Activated T-helper 1 cell treated with anti-CD3 and anti-CD28 coated beads, Interleukin-12 subunit alpha, Interleukin-12 subunit beta, Interleukin-2, Interleukin-4 antibody, amounts not matched to agents 30 ng/mL and 10 ng/mL and 1 ng/mL, durations not matched to agents 14 hours and 24 hours and 36 hours (primary cell): Measurements from ENCODE around the gene LRMDA. TPM values are rescaled to one million over a fixed set of nuclear protein-coding genes. Genes with fewer than 3 reads are reported as not detected.

ENCODE experiments used
- DNase-seq: peaks from one replicate; pipeline ENCODE4 v3.0.0; 2021; ENCODE audit warnings: low spot score
- H3K27ac Mint-ChIP-seq: one replicate; pipeline ENCODE4 v1.8.0; 2021; ENCODE audit warnings: mild to moderate bottlenecking, mixed read lengths
- H3K27me3 Mint-ChIP-seq: one replicate; pipeline ENCODE4 v1.8.0; 2022; ENCODE audit warnings: mild to moderate bottlenecking, moderate library complexity, mixed read lengths; ENCODE audit not compliant: insufficient read depth
- H3K36me3 Mint-ChIP-seq: one replicate; pipeline ENCODE4 v1.8.0; 2021; ENCODE audit warnings: low read depth, mixed read lengths
- H3K4me1 Mint-ChIP-seq: one replicate; pipeline ENCODE4 v1.8.0; 2021; ENCODE audit warnings: low read depth, mixed read lengths
- H3K4me3 Mint-ChIP-seq: one replicate; pipeline ENCODE4 v1.8.0; 2021; ENCODE audit warnings: mild to moderate bottlenecking, moderate library complexity, mixed read lengths
- H3K9me3 Mint-ChIP-seq: one replicate; pipeline ENCODE4 v1.8.0; 2021; ENCODE audit warnings: mixed read lengths
- intact Hi-C: fragments of 100-400 bp; cut with micrococcal nuclease; formaldehyde crosslinking; loops from one replicate; pipeline ENCODE4 v1.15.1; 2024
- total RNA-seq: library from RNA; stranded (reverse); gene quantifications from 2 replicates; pipeline ENCODE4 v1.2.3, GENCODE V29; 2022

The LRMDA gene
- total RNA-seq, 1 donor from 2014 or later, result not detected

DNA sequence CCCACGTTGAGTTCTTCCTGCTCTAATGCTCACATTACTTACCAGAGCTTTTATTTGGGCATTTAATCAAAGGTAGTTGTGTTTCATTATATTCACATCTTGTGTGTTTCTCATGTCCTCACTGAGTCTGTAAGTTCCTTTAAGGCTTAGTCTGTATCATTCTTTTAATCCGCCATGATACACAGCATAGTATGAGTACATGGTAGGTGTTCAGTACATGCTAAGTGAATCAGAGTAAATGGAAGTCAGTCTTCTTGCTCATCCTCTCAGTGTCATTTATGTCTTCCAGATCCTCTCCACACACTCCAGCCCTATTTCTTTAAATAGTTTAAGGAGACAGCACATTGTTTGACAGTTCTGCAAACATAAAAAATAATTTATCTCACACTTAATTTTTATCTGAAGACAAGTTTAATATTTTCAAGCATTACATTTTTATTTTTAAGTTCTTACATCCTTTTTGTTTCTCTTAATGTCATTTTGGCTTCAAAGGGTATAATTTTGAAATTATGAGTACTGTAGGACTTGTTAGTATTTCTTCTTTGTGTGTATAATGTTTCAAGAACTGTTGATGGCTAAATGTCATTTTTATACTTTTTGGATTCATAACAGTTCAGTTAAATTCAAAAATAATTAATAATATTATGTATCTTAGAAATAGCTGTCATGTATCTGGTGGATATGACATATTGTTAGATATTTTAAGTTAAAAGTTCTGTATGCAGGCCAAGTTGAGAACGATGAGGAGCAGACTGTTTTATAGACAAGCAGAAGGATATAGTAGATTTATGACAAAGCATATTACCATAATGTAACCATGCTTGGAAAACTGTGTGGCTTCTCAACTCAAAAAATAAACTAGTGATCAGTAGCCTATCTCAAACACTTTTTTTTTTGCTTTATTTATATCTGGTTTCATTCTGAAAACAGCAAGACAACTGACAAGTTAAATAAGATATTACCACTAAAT lies 342.7 kb downstream of the LRMDA start:
- Mint-ChIP-seq H3K36me3 (peaks cover 3% of the 10 kb centered on the region), H3K27me3 (no peaks in the 10 kb centered on the region), H3K27ac (no peak overlapping the region), H3K4me3 (no peak overlapping the region), H3K9me3 (no peaks in the 10 kb centered on the region), H3K4me1 (peaks cover 25% of the 10 kb centered on the region)
- DNase-seq, result no peak
- intact Hi-C loops, result no loop called here

DNA sequence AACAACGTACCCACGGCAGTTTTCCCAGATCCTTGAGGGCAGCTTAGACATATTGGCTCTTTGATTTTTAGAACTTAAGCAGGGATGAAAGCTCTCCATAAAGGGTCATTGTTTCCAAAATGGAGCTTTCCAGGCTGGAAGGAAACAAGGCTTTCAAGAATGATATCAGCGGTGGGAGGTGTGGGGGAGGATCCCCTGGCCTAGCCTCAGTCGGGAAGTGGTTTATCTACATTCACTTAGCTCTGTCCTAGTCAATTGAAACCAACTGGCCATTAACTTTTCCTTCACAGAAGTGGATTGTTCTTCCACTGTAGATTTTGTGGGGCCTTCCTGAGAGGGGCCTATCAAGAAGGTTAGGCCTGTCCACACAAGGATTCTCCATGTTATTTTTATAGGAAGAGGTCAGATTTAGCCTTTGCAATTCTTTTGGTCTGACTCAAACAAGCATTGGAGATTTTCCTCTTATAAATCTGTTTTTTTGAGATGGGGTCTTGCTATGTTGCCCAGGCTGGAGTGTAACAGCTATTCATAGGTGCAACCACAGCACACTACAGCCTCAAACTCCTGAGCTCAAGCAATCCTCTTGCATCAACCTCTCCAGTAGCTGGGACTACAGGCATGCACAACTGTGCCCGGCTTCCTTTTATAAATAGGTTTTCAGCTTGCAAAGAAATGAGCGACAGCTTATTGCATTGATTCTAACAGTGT lies 343.5 kb downstream of the LRMDA start:
- intact Hi-C loops, result no loop called here
- no peak for DNase-seq
- Mint-ChIP-seq H3K27me3 (no peaks in the 10 kb centered on the region), H3K36me3 (peaks cover 3% of the 10 kb centered on the region), H3K9me3 (no peaks in the 10 kb centered on the region), H3K4me3 (no peak overlapping the region), H3K27ac (no peak overlapping the region), H3K4me1 (peaks cover 25% of the 10 kb centered on the region)

DNA sequence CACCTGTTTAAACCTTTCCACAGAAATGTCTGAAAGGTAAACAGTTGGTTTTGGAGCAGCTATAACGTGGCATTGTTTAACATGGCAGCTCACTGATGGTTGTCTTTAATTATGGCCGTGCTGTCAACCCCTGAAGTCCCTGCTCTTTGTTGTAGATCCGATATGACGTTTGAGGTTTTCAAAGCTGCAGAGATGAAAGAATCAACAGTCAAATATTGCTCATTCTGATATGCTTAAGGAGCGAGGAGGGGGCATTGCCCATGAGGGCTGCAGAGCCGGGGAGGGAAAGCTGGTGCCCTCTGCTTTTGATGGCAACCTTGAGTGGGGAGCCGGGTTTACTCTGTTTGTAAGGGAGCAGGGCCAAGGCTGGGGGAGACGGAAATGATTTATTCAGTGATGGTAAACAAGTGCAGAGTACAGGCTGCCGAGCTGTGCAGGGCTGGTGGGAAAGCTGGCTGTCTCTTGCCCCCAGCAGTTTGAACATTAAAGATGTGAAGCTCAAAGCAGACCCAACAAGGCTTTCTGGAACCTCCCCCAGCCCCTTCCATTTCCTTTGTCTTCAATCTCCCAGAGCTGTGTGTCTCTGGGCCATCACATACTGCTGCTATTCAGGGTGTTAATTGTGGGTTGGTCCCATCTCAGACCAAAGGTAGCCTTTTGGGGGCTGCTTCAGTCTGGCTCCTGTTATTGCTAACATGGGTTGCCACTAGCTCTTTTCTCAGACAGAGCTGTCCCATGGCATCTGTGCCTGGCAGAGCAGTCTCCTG lies 345.5 kb downstream of the LRMDA start:
- DNase-seq, result no peak
- H3K9me3 Mint-ChIP-seq, result no peaks in the 10 kb centered on the region
- H3K27ac Mint-ChIP-seq, result no peak overlapping the region
- intact Hi-C loops, result no loop called here
- peaks cover 18% of the 10 kb centered on the region for H3K4me1 Mint-ChIP-seq
- H3K36me3 Mint-ChIP-seq, result no peaks in the 10 kb centered on the region
- H3K27me3 Mint-ChIP-seq, result peaks cover 3% of the 10 kb centered on the region
- H3K4me3 Mint-ChIP-seq, result no peak overlapping the region

DNA sequence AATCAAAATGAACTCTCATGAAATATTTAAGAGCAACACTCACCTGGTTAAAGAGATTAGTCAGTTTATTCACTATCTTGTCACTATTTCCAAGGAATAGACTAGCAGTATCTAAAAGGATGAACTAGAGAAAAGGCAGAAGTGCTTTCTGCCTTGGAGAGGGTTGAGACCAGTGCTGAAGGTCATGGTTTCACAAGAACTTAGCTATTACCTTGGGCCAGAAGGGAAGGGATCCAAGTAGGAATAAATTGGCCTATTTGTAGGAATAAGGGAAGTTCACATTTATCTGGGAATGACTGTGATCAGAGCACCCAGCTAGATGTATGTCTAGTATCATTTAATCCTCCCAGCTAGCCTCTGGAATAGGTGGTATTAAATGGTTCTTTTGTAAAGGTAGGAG lies 347.2 kb downstream of the LRMDA start:
- H3K9me3 Mint-ChIP-seq, result no peaks in the 10 kb centered on the region
- no peak overlapping the region for H3K27ac Mint-ChIP-seq
- DNase-seq, result no peak
- peaks cover 3% of the 10 kb centered on the region for H3K4me1 Mint-ChIP-seq
- peaks cover 3% of the 10 kb centered on the region for H3K27me3 Mint-ChIP-seq
- intact Hi-C loops, result no loop called here
- H3K4me3 Mint-ChIP-seq, result no peak overlapping the region
- no peaks in the 10 kb centered on the region for H3K36me3 Mint-ChIP-seq

DNA sequence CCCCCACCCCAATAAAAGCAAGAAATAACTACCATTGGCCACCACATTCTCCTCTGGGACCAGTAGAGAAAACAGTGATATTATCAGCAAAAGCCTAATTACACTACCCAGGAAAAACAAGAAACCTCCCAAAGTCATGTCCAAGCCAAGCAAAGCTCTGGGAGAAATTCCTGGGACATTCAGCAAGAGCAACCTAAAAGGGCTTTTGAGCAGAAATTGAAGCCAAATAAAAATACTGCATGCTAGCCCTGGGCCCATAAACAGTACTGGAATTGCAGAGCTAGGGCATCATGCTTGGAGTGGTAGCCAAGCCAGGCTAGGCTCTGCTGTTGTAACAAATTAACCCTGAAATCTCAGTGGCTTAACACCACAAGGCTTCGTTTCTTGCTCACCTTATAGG lies 347.9 kb downstream of the LRMDA start:
- DNase-seq, result no peak
- H3K27me3 Mint-ChIP-seq, result peaks cover 4% of the 10 kb centered on the region
- no peaks in the 10 kb centered on the region for H3K4me1 Mint-ChIP-seq
- no peak overlapping the region for H3K27ac Mint-ChIP-seq
- no peaks in the 10 kb centered on the region for H3K36me3 Mint-ChIP-seq
- H3K4me3 Mint-ChIP-seq, result no peak overlapping the region
- intact Hi-C loops, result no loop called here
- no peaks in the 10 kb centered on the region for H3K9me3 Mint-ChIP-seq

DNA sequence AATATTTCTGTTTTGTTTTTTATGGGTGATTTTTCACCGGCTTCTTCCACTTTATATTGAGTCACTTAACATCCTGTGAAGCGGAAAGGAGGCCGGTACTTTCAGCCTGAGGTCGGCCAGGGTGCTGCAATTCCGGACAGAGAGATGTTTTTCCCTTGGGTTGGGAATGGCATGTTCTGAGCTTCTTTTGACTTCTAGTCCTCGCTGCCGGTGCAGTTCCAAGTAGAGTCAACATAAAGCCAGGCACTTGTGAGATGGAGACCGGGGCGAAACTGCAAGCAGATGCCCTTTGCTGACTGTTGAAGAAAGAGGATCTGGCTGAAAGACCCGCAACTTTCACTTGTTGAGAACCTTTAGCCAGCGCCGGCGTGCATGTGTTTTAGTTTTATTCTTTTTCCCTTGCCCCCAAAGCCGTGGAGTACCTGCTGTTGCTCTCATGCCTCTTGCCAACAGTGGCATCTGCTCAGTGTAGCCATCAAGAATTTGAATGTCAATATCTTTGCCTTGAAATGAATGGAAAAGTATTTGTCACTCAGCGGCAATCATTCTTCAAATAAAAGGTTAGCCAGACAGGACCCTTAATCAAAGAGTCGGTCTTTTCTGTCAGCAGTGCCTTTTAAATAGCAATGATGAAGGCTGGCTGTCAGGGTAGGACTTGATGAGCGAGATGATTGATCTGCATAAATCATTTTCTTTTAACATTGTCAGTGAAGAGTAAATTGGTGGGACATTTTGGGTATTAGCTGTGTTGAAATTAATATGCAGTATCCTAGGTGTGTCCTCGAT lies 351.2 kb downstream of the LRMDA start:
- Mint-ChIP-seq H3K4me1 (no peaks in the 10 kb centered on the region), H3K36me3 (no peaks in the 10 kb centered on the region), H3K9me3 (no peaks in the 10 kb centered on the region), H3K27me3 (peaks cover 7% of the 10 kb centered on the region), H3K4me3 (no peak overlapping the region), H3K27ac (no peak overlapping the region)
- no peak for DNase-seq
- intact Hi-C loops, result no loop called here

DNA sequence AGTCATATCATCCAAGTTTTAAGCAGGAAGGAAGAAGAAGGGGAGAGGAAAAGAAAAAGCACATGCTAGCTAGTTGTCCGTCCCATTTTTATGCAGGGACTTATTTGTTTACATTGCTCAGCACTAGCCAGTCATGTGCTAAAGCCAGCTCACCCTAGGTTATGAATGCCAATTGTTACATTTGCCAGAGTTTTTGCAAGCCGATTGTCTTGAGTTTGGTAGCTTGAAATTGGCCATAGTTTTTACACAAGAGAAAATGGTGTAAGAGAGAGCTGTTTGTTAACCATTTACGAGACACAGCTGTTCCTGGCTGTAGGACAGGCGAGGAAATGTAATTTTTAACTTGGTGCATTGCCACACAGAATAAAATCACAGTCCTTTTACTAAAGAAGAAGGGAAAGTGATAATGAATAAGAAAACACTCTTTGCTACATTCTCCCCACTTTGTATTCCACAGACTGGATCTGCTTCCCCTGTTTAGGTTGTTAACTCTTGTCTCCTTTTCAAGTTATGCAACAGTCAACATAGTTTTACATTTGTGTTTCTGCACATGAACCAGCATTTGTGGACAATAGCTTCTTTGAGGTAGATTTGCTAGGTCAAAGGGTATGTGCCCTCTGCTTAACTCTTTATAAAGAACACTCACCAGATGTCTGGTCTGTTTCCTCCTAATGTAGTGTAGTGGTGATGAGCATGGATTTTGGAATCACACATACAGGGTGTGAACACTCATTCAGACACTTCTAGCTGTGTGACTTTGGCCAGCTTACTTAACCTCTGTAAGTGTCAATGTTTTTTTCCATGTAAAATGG lies 357.2 kb downstream of the LRMDA start:
- no peak overlapping the region for H3K27ac Mint-ChIP-seq
- DNase-seq, result no peak
- H3K27me3 Mint-ChIP-seq, result peaks cover 3% of the 10 kb centered on the region
- no peak overlapping the region for H3K4me3 Mint-ChIP-seq
- H3K9me3 Mint-ChIP-seq, result no peaks in the 10 kb centered on the region
- intact Hi-C loops, result no loop called here
- H3K36me3 Mint-ChIP-seq, result no peaks in the 10 kb centered on the region
- no peaks in the 10 kb centered on the region for H3K4me1 Mint-ChIP-seq

DNA sequence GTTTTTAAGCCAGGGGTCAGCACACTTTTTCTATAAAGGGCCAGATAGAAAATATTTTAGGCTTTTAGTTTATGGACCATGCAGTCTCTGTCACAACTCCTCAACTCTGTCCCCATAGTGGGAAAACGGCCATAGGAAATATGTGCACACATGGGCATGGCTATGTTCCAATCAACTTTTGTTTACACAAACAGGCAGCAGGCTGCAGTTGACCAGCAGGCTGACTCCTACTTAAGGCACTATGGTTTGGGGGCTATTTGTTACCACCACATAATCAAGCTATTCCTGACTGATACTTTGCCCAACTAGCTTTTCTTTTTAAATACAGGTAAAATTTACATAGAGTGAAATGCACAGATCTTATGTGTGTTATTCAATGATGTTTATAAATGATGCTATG lies 362.4 kb downstream of the LRMDA start:
- no peaks in the 10 kb centered on the region for H3K36me3 Mint-ChIP-seq
- H3K27ac Mint-ChIP-seq, result no peak overlapping the region
- peaks cover 3% of the 10 kb centered on the region for H3K27me3 Mint-ChIP-seq
- H3K9me3 Mint-ChIP-seq, result no peaks in the 10 kb centered on the region
- no peaks in the 10 kb centered on the region for H3K4me1 Mint-ChIP-seq
- DNase-seq, result no peak
- H3K4me3 Mint-ChIP-seq, result no peak overlapping the region
- intact Hi-C loops, result no loop called here

DNA sequence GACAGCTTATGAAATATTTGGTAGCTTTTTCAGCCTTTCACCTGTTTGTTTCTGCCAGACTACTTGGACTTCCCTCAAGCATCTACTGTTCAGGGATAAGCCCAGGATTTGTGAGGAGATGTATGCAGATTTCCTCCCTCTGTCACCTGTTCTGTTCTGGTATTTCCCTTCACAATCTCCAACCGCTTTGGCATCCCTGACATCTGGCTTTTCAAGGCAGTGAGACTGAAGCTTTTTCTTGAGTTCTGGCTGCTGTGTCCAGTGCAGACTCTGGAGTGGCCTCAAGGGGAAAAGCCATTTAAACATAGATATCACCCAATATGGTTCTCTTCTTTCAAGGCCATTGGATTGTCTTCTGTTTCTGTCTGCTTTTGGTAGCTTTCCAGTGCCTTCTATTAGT lies 369.7 kb downstream of the LRMDA start:
- Mint-ChIP-seq H3K27me3 (peaks cover 5% of the 10 kb centered on the region), H3K4me3 (no peak overlapping the region), H3K9me3 (no peaks in the 10 kb centered on the region), H3K36me3 (no peaks in the 10 kb centered on the region), H3K27ac (no peak overlapping the region), H3K4me1 (no peaks in the 10 kb centered on the region)
- DNase-seq, result no peak
- intact Hi-C loops, result no loop called here

DNA sequence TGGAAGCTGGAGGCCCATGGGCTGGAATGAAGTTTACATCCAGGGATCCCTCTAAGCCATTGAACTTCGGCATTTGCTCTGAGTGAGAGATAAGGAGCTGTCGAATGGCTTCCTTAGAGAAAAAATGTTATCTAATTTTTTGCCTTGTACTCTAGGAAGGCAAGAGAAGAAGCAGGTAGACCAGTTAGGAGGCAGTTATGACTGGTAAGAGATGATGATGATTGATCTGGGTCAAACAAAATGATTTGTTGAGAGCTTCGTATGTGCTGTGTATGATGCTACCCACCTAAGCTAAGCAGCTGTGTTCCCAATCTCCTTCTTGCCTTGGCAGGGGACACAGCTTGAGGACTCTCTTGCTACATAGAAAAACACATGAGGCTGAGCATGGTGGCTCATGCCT lies 370.2 kb downstream of the LRMDA start:
- H3K4me1 Mint-ChIP-seq, result no peaks in the 10 kb centered on the region
- H3K36me3 Mint-ChIP-seq, result no peaks in the 10 kb centered on the region
- no peak overlapping the region for H3K27ac Mint-ChIP-seq
- no peaks in the 10 kb centered on the region for H3K9me3 Mint-ChIP-seq
- no peak for DNase-seq
- no peak overlapping the region for H3K4me3 Mint-ChIP-seq
- peaks cover 5% of the 10 kb centered on the region for H3K27me3 Mint-ChIP-seq
- intact Hi-C loops, result no loop called here

DNA sequence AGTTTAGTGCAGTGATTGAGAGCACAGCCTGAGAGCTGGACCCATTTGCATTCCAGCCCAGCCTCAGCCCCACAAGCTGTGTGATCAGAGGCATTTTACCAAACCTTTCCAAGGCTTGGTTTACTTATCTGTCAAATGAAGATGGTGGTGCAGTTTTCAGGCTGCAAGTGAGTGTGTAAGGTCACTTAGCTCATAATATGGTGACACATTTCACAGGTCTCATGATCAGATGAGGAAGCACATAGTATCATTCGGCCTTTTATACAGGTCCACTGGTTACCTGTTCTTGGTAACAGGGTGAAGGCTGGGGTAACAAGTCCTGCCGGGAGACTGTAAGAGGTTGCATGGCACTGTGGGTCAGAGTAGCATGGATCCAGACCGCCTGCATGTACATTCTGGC lies 371.7 kb downstream of the LRMDA start:
- no peak for DNase-seq
- H3K4me1 Mint-ChIP-seq, result no peaks in the 10 kb centered on the region
- no peak overlapping the region for H3K4me3 Mint-ChIP-seq
- H3K27ac Mint-ChIP-seq, result no peak overlapping the region
- intact Hi-C loops, result no loop called here
- no peaks in the 10 kb centered on the region for H3K36me3 Mint-ChIP-seq
- H3K27me3 Mint-ChIP-seq, result peaks cover 5% of the 10 kb centered on the region
- no peaks in the 10 kb centered on the region for H3K9me3 Mint-ChIP-seq
